ENCODE data around the gene LCLAT1.

GRCh38 chr2:30655211-30655610 is 208.2 kb downstream of the LCLAT1 start:
- TF ChIP-seq POLR2AphosphoS5 (IDR thresholded peaks at IDR 0.05; ENCODE audit: low read depth) (no peak), CTCF (IDR thresholded peaks at IDR 0.05; ENCODE audit: insufficient read depth, low read length) (no peak), REST (IDR thresholded peaks at IDR 0.05; ENCODE audit: insufficient replicate concordance, low read depth) (no peak), GABPA (IDR thresholded peaks at IDR 0.05; ENCODE audit: low read depth) (no peak), SPI1 (IDR thresholded peaks at IDR 0.05; ENCODE audit: borderline replicate concordance, low read depth) (no peak)

Measured in HL-60 (cell line).